ENCODE measurements around the gene CBR3. TPM values are rescaled to one million over a fixed set of nuclear protein-coding genes. Genes with fewer than 3 reads are reported as not detected.
A peak's percentile ranks its signal among the peaks of the same experiment; 100 is the strongest.

Gene CBR3
- polyA plus RNA-seq, 3 donors from 2014 or later = 1.1 to 5.1 (median 1.5) TPM

DNA sequence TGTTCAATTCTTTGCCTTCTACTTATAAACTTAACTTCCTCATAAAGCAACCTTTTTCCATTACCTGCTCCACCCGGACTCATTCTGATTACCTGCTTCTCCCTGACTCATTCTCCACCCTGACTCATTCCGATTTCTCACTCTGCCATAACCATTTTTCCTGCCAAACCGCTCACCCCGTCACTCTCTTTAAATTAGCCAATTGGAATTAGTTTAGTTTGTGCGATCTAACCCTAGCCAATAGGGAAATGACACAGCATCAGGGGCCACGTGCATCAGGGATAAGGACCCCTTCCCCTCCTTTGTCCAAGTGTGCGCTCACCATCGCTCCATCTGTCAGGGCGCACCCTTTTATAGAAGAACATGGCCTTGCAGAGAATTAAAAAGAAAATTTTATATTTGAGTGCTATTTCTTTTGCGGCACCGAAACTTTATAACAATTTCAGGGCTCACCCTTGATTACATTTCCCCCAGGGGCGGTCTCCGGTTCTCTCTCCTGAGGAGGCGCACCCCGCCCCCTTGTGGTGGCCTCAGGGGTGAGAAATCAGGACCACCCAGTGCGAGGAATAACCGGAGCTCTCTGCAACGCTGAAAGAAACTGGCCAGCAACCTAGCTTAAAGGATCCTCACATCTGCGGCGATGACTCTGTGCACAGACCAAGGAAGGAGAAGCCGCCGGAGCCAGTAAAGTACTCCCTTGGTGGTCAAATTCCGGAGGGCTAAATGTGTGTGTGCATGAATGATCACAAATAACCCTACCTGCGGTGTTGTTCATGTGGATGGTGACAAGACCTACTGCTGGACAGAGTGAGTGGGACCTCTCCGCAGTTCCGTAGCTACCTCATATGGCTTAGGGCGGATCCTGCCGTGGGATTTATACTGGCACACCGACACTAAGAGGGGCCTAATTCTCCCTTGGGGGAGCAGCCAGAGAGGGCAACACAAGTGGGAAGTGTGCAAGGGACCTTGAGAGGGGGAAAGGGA is 30.3 kb upstream of the CBR3 start:
- Mint-ChIP-seq H3K27me3 (ENCODE audit: low read depth in 3 of 3) (peaks cover 1 to 28% (median 11%) of the 10 kb centered on the region in 3 donors), H3K4me1 (peaks cover 0 to 2% of the 10 kb centered on the region in 2 donors), H3K36me3 (peaks cover 0 to 3% (median 0%) of the 10 kb centered on the region in 3 donors), H3K27ac (no peak overlapping the region), H3K9me3 (peaks cover 0 to 3% (median 0%) of the 10 kb centered on the region in 6 donors), H3K4me3 (peak overlapping the region in 2 of 5 donors; percentile 12 to 16)
- DNase-seq = peak; percentile 14 to 31 (median 30)

DNA sequence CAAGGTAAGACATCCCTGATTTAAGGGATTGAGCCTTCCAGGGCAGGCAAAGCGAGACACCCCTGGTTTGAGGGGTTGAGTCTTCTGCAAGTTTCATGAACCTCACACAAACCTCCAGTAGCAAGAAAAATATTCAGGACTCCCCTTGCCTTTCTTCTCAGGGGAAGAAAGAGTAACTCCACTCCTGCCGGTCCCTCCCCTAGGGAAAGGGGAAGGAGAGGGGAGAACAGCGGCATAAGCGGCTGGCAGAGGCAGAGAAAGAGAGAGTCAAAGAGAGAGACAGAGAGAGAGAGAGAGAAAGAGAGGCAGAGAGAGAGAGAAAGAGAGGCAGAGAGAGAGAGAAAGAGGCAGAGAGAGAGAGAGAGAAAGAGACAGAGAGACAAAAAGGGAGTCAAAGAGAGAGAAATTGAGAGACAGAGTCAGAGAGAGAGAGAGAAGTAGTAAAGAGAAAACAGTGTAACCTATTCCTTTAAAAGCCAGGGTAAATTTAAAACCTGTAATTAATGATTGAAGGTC is 29.5 kb upstream of the CBR3 start:
- no peak overlapping the region for H3K4me3 Mint-ChIP-seq
- peaks cover 0 to 3% (median 0%) of the 10 kb centered on the region in 3 donors for H3K36me3 Mint-ChIP-seq
- DNase-seq = no peak
- H3K4me1 Mint-ChIP-seq = peaks cover 0 to 2% of the 10 kb centered on the region in 2 donors
- peaks cover 1 to 30% (median 11%) of the 10 kb centered on the region in 3 donors for H3K27me3 Mint-ChIP-seq (ENCODE audit: low read depth in 3 of 3)
- peaks cover 0 to 3% (median 0%) of the 10 kb centered on the region in 6 donors for H3K9me3 Mint-ChIP-seq
- H3K27ac Mint-ChIP-seq = no peak overlapping the region

DNA sequence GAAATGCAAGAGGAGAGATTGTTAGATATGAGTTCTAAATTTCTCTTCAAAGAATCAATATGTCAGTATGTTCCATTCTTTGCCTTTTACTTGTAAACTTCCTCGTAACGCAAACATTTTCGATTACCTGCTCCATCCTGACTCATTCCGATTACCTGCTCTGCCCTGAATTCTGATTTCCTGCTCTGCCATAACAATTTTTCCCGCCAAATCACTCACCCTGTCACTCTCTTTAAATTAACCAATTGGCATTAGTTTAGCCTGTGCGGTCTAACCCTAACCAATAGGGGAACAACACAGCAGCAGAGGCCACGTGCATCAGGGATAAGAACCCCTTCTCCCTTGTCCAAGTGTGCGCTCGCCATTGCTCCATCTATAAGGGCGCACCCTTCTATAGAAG is 25.0 kb upstream of the CBR3 start:
- Mint-ChIP-seq H3K4me1 (peaks cover 5 to 14% of the 10 kb centered on the region in 2 donors), H3K9me3 (peaks cover 0 to 5% (median 0%) of the 10 kb centered on the region in 6 donors), H3K27me3 (ENCODE audit: low read depth in 3 of 3) (peaks cover 7 to 34% (median 16%) of the 10 kb centered on the region in 3 donors), H3K36me3 (no peaks in the 10 kb centered on the region), H3K27ac (no peak overlapping the region), H3K4me3 (no peak overlapping the region)
- DNase-seq = no peak

DNA sequence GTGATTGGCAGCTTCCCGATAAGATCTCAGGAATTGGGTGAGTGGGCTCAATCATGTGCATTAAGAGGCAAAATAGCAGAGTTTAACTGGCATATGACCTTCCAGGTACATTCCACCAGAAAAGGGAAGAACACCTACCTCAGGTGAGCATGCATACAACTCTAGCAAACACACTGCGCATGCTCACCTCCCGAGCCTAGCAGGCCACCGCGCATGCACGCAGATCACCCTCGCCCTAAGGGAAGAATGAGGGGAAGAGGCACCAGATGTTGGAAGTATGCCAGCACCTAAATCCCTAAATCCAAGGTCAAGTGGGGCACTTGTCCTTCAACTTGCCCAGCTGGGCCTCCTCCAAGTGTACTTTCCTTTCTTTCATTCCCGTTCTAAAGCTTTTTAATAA is 23.6 kb upstream of the CBR3 start:
- H3K27me3 Mint-ChIP-seq (ENCODE audit: low read depth in 3 of 3) = peaks cover 7 to 22% (median 19%) of the 10 kb centered on the region in 3 donors
- H3K36me3 Mint-ChIP-seq = no peaks in the 10 kb centered on the region
- no peak overlapping the region for H3K4me3 Mint-ChIP-seq
- DNase-seq = no peak
- peaks cover 0 to 2% (median 0%) of the 10 kb centered on the region in 6 donors for H3K9me3 Mint-ChIP-seq
- peaks cover 5 to 14% of the 10 kb centered on the region in 2 donors for H3K4me1 Mint-ChIP-seq
- no peak overlapping the region for H3K27ac Mint-ChIP-seq

DNA sequence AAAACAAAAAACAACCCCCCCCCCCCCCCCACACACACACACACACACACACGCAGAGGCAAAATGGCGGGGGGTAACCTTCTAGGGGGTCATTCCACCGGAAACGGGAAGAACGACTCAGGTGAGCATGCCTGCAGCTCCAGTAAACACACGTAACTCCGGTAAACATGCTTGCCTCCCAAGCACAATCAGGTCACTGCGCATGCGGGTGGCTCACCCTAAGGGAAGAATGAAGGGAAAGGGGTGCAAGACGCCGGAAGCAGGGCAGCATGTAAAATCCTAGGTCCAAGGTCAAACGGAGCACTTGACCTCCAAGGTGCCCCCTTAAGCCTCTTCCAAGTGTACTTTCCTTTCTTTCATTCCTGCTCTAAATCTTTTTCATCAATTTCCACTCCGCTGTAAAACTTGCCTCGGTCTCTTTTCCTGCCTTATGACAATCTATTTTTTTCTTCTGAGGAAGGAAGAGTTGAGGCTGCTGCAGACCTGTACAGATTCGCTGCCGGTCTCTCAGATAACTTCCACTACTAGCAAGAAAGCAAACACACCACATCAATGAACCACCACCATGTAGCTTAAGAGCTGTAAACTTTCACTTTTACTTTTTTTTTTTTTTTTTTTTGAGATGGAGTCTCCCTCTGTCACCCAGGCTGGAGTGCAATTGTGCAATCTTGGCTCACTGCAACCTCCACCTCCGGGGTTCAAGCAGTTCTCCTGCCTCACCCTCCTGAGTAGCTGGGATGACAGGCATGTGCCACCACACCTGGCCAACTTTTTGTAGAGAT is 21.0 kb upstream of the CBR3 start:
- peaks cover 5 to 14% of the 10 kb centered on the region in 2 donors for H3K4me1 Mint-ChIP-seq
- peak overlapping the region in 4 of 6 donors; percentile 51 to 86 (median 66) for H3K27ac Mint-ChIP-seq
- H3K9me3 Mint-ChIP-seq = peaks cover 0 to 2% (median 0%) of the 10 kb centered on the region in 6 donors
- H3K36me3 Mint-ChIP-seq = no peaks in the 10 kb centered on the region
- H3K27me3 Mint-ChIP-seq (ENCODE audit: low read depth in 3 of 3) = peaks cover 7 to 19% (median 16%) of the 10 kb centered on the region in 3 donors
- peak overlapping the region; percentile 16 to 91 (median 80) for H3K4me3 Mint-ChIP-seq
- peak in 2 of 3 donors; percentile 41 to 50 for DNase-seq

DNA sequence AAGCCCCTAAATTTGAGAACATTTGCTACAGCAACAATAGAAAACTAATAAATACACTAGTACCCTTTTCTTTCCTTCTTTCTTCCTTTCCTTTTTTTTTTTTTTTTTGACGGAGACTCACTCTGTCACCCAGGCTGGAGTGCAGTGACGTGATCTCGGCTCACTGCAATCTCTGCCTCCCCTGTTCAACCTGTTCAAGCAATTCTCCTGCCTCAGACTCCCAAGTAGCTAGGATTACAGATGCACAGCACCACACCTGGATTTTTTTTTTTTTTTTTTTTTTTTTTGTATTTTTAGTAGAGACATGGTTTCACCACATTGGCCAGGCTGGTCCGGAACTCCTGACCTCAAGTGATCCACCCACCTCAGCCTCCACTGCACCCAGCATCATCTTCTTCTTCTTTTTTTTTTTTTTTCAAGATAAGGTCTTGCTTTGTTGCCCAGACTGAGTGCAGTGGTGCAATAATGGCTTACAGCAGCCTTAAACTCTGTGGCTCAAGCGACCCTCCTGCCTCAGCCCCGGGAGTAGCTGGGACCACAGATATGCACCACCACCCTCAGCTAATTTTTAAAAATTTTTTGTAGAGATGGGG is 19.6 kb upstream of the CBR3 start:
- H3K36me3 Mint-ChIP-seq = no peaks in the 10 kb centered on the region
- H3K27me3 Mint-ChIP-seq (ENCODE audit: low read depth in 3 of 3) = peaks cover 7 to 18% (median 14%) of the 10 kb centered on the region in 3 donors
- peak overlapping the region in 1 of 5 donors; percentile 33 for H3K4me3 Mint-ChIP-seq
- peaks cover 0 to 2% (median 0%) of the 10 kb centered on the region in 6 donors for H3K9me3 Mint-ChIP-seq
- no peak for DNase-seq
- peak overlapping the region in 1 of 6 donors; percentile 51 for H3K27ac Mint-ChIP-seq
- H3K4me1 Mint-ChIP-seq = peaks cover 5 to 14% of the 10 kb centered on the region in 2 donors

DNA sequence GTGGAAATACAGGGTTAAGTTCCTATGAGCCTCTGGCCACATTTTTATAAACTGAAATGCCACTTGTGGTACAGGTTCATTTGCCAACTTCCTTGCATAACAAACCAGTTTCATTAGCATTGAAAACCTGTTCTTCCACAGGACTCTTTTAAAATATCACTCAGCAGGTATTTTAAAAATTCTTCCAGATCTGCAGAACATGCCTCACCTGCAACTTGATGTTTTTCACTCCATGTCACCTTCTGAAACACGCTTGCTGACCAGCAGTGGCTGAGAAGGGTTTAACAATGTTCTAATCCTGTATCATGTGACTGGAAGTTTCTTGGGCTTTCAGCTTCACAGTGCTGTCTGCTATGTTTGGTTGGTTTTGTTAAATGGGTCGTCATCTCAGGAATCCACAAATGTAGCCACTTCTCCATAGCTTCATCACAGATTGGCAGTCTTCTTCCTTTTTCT is 17.6 kb upstream of the CBR3 start:
- H3K27ac Mint-ChIP-seq = no peak overlapping the region

DNA sequence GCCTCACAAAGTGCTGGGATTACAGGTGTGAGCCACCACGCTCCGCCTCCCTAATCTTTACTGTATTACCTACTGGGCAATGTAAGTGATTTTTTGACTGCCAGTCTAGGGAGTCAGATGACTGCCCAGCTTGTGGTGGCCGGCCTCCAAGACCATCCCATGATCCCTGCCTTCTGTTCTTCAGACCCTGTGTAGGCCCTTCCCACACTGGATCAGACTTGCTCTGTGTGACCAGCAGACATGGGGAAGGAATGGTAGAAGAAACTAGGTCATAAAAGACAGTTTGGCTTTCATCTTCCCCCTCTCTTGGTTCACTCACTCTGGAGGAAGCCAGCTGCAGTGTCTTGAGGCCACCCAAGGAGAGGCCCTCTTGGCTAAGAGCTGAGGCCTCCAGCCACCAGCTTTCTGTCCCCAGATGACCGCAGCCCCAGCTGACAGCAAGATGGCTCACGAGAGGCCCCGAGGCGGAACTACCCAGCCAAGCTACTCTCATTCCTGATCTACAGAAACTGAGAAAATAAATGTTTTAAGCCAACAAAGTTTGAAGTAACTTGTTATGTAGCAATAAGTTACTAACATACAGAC is 14.5 kb upstream of the CBR3 start:
- no peaks in the 10 kb centered on the region for H3K36me3 Mint-ChIP-seq
- peaks cover 0 to 3% (median 0%) of the 10 kb centered on the region in 3 donors for H3K27me3 Mint-ChIP-seq (ENCODE audit: low read depth in 3 of 3)
- no peaks in the 10 kb centered on the region for H3K9me3 Mint-ChIP-seq
- H3K4me1 Mint-ChIP-seq = peaks cover under 1% of the 10 kb centered on the region in 2 donors
- no peak overlapping the region for H3K4me3 Mint-ChIP-seq
- DNase-seq = no peak
- no peak overlapping the region for H3K27ac Mint-ChIP-seq

More for the DNA sequence above, 17.6 kb upstream of the CBR3 start:
- Mint-ChIP-seq H3K9me3 (peaks cover 0 to 2% (median 0%) of the 10 kb centered on the region in 6 donors), H3K4me1 (peaks cover 5 to 14% of the 10 kb centered on the region in 2 donors), H3K36me3 (no peaks in the 10 kb centered on the region), H3K4me3 (no peak overlapping the region), H3K27me3 (ENCODE audit: low read depth in 3 of 3) (peaks cover 6 to 18% (median 12%) of the 10 kb centered on the region in 3 donors)
- DNase-seq = no peak

DNA sequence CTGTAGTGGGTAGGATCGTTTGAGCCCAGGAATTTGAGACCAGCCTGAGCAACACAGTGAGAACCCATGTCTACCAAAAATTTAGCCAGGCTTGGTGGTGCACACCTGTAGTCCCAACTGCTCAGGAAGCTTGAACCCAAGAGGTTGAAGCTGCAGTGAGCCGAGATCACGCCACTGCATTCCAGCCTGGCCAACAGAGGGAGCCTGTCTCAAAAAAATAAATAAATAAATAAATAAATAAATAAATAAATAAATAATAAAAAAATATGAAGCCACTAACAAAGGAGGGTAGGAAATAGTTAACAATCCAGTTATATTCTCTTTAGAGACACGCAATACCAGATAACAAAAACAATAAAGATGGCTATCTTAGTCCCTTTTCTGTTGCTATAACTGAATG is 11.9 kb upstream of the CBR3 start:
- H3K4me3 Mint-ChIP-seq = no peak overlapping the region
- peaks cover 0 to 3% (median 1%) of the 10 kb centered on the region in 3 donors for H3K27me3 Mint-ChIP-seq (ENCODE audit: low read depth in 3 of 3)
- no peaks in the 10 kb centered on the region for H3K36me3 Mint-ChIP-seq
- no peak overlapping the region for H3K27ac Mint-ChIP-seq
- peaks cover 3 to 4% of the 10 kb centered on the region in 2 donors for H3K4me1 Mint-ChIP-seq
- DNase-seq = no peak
- no peaks in the 10 kb centered on the region for H3K9me3 Mint-ChIP-seq

DNA sequence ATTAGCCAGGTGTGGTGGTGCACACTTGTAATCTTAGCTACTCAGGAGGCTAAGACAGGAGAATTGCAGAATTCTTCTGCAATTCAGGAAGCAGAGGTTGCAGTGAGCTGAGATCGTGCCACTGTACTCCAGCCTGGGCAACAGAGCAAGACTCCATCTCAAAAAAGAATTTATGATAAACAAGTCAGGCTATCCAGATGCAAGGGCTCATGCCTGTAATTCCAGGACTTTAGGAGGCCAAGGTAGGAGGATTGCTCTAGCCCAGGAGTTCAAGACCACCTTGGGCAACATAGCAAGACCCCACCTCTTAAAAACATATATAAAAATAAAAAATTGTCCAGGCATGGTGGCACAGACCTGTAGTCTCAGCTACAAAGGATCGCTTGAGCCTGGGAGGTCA is 10.5 kb upstream of the CBR3 start:
- peaks cover 0 to 3% (median 1%) of the 10 kb centered on the region in 3 donors for H3K27me3 Mint-ChIP-seq (ENCODE audit: low read depth in 3 of 3)
- no peak overlapping the region for H3K27ac Mint-ChIP-seq
- peaks cover 4% of the 10 kb centered on the region in 2 donors for H3K4me1 Mint-ChIP-seq
- DNase-seq = no peak
- H3K36me3 Mint-ChIP-seq = no peaks in the 10 kb centered on the region
- no peaks in the 10 kb centered on the region for H3K9me3 Mint-ChIP-seq
- no peak overlapping the region for H3K4me3 Mint-ChIP-seq

DNA sequence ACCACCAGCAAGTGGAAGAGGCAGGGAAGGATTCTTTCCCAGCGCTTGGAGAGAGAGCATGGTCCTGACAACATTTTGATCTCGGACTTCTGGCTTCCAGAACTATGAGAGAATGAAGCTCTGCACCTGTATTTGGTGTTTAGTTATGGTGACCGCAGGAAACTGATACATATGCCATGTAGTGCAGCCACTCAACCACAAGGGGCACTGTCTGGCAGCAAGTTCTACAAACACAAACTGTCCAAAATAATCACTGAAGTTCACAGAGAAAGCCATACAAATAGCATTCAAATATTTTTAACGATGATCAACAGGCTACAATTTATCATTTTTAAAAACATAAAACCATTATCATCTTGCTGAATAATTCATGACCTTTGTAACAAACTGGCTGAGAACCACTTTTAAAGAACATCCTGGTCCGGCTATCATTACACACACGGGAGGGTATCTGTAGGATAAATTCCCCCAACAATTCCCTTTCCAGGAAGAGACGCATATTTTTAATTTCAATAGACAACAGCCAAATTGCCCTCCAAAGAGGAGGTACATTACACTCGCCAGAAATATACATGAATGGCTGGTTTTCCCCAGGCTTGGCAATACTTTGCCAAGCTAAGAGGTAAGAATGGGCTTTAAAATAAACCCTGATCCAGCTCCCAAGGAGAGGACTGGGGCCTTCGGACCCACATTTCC is 9.2 kb upstream of the CBR3 start:
- peak; percentile 34 to 46 (median 44) for DNase-seq
- Mint-ChIP-seq H3K36me3 (no peaks in the 10 kb centered on the region), H3K9me3 (no peaks in the 10 kb centered on the region), H3K4me1 (peaks cover 9 to 10% of the 10 kb centered on the region in 2 donors), H3K27me3 (ENCODE audit: low read depth in 3 of 3) (peaks cover 0 to 3% (median 3%) of the 10 kb centered on the region in 3 donors), H3K27ac (no peak overlapping the region), H3K4me3 (no peak overlapping the region)

DNA sequence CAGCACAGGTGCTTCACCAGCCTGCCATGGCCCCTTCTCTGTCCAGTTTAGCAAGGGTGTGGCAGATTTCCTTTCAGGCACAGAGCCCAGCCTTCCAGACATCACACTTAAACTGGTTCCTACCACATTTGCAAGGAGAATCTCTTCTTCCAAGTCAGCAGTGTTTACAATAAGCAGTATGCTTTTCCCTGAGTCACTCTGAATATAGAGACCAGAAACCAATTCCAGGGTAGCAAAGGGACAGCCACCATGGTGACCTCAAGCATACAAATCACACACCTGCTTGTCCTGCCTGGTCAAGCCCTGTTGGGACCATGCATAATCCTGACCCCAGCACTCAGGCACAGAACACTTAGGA is 8.7 kb upstream of the CBR3 start:
- Mint-ChIP-seq H3K4me1 (peaks cover 12% of the 10 kb centered on the region in 2 donors), H3K4me3 (no peak overlapping the region), H3K27me3 (ENCODE audit: low read depth in 3 of 3) (peaks cover 0 to 3% (median 3%) of the 10 kb centered on the region in 3 donors), H3K36me3 (no peaks in the 10 kb centered on the region), H3K9me3 (no peaks in the 10 kb centered on the region), H3K27ac (no peak overlapping the region)
- no peak for DNase-seq
